HG03442 (cell line): ENCODE measurements around the gene RAI14.
"Not testable (repeated sequence)": the region's sequence is repeated elsewhere in the genome, so short reads cannot be mapped to it uniquely, and the experiment has no call there.

ENCODE experiments used
- ATAC-seq: cut with Tn5 transposase; IDR thresholded peaks from one replicate; pipeline ENCODE4 v1.9.1; 2021; ENCODE audit warnings: mild to moderate bottlenecking, moderate library complexity; ENCODE audit not compliant: unreplicated experiment

Gene RAI14

GRCh38 chr5:34811706-34812105 lies 155.6 kb downstream of the RAI14 start:
- ATAC-seq: no peak

- ATAC-seq: no peak
Measured at GRCh38 chr5:34813509-34813908, 157.4 kb downstream of the RAI14 start.

- no peak for ATAC-seq
Measured at GRCh38 chr5:34817558-34818351, 161.6 kb downstream of the RAI14 start.

GRCh38 chr5:34818717-34819116 lies 162.6 kb downstream of the RAI14 start:
- ATAC-seq: no peak

- ATAC-seq: no peak
Measured at GRCh38 chr5:34820593-34820992, 164.5 kb downstream of the RAI14 start.

GRCh38 chr5:34822956-34823715 lies 167.0 kb downstream of the RAI14 start:
- ATAC-seq: no peak

- no peak for ATAC-seq
Measured at GRCh38 chr5:34826347-34826746, 170.2 kb downstream of the RAI14 start.

GRCh38 chr5:34827588-34828506 lies 171.7 kb downstream of the RAI14 start:
- no peak for ATAC-seq

GRCh38 chr5:34830827-34831226 lies 174.7 kb downstream of the RAI14 start:
- ATAC-seq: not testable (repeated sequence)

GRCh38 chr5:34831303-34831702 lies 175.2 kb downstream of the RAI14 start:
- ATAC-seq: no peak

GRCh38 chr5:34832568-34832967 lies 176.4 kb downstream of the RAI14 start:
- no peak for ATAC-seq

GRCh38 chr5:34833090-34833489 lies 177.0 kb downstream of the RAI14 start:
- no peak for ATAC-seq

- no peak for ATAC-seq
Measured at GRCh38 chr5:34833976-34834793, 178.1 kb downstream of the RAI14 start.

GRCh38 chr5:34834794-34835089 lies 178.6 kb downstream of the RAI14 start:
- no peak for ATAC-seq

GRCh38 chr5:34835664-34836063 lies 179.5 kb downstream of the RAI14 start:
- no peak for ATAC-seq

GRCh38 chr5:34838785-34839714 lies 182.9 kb downstream of the RAI14 start, which contains the start of gene TTC23L:
TTC23L (plus strand) TSS chr5:34839164; CDS start chr5:34840672, 1,508 bp downstream.
- ATAC-seq: peak; percentile 98

GRCh38 chr5:34841816-34842215 lies 185.7 kb downstream of the RAI14 start:
- ATAC-seq: no peak

GRCh38 chr5:34842554-34842953 lies 186.4 kb downstream of the RAI14 start:
- no peak for ATAC-seq

- ATAC-seq: no peak
Measured at GRCh38 chr5:34843497-34843896, 187.4 kb downstream of the RAI14 start.
